Ovary (tissue), 9 donors: ENCODE measurements around the gene URM1. TPM values are rescaled to one million over a fixed set of nuclear protein-coding genes. Genes with fewer than 3 reads are reported as not detected.

ENCODE experiments used
- DNase-seq, 5 donors: peaks; one replicate each; pipeline ENCODE4 v3.0.0-alpha.2; 2019 to 2020
- H3K27ac ChIP-seq, 2 donors: fragments of 200-600 bp; one replicate each; pipeline versions ENCODE4 v1.5.1 to v1.8.0; 2019 to 2022
- H3K27me3 ChIP-seq: fragments of 200-600 bp; one replicate; pipeline ENCODE4 v1.8.0; 2022
- H3K36me3 ChIP-seq: fragments of 200-600 bp; sonication (generic); one replicate; pipeline ENCODE4 v1.5.1; 2019
- H3K4me1 ChIP-seq: one replicate; pipeline ENCODE4 v1.8.1; 2013; ENCODE audit warnings: mild to moderate bottlenecking, moderate library complexity; ENCODE audit not compliant: insufficient read depth
- H3K4me3 ChIP-seq: fragments of 200-600 bp; sonication (generic); one replicate; pipeline ENCODE4 v1.5.1; 2017
- H3K9me3 ChIP-seq, 2 donors: fragments of 200-600 bp in 1 of 2; sonication (generic) in 1 of 2; one replicate each; pipeline versions ENCODE4 v1.5.1 to v1.8.1; 2013 to 2019; ENCODE audit warnings: mild to moderate bottlenecking in 1 of 2, moderate library complexity in 1 of 2
- CTCF ChIP-seq, 3 donors: fragments of 450-650 bp in 2 of 3; fragments of 200-600 bp in 1 of 3; IDR thresholded peaks; one replicate each; pipeline versions ENCODE4 v1.5.1 to v1.8.0; 2016 to 2022; ENCODE audit warnings: antibody characterized with exemption in 3 of 3, mild to moderate bottlenecking in 1 of 3
- EP300 ChIP-seq: sonication (generic); formaldehyde crosslinking; IDR thresholded peaks from one replicate; pipeline ENCODE4 v1.6.1; 2017; ENCODE audit warnings: antibody characterized with exemption
- POLR2A ChIP-seq: fragments of 450-650 bp; IDR thresholded peaks from one replicate; pipeline ENCODE4 v1.6.1; 2017; ENCODE audit warnings: antibody characterized with exemption, mild to moderate bottlenecking, moderate library complexity
- WGBS, 3 donors: extraction: QIAGEN DNeasy Blood & Tissue Kit in 1 of 3; methylation state at CpG; one replicate each; pipeline versions ENCODE4 v1.1.5 to v1.1.7; 2013 to 2017; 5-methylcytosine and 5-hydroxymethylcytosine counted together
- intact Hi-C, 4 donors: fragments of 100-400 bp; cut with DNase I; formaldehyde crosslinking; loops; one replicate each; pipeline versions ENCODE4 v1.11.0 to v1.15.1; 2022 to 2023
- polyA plus RNA-seq, 2 donors: library from polyadenylated mRNA; stranded (reverse); fragments of 200-250 nt in 1 of 2; fragments of 350-450 nt in 1 of 2; fragmentation: Illumina TruSeq in 1 of 2; extraction: RNeasy Lipid Tissue Mini Kit (QIAGEN cat#74804) in 1 of 2; gene quantifications; one replicate each; pipeline ENCODE4 v1.2.3, GENCODE V29; 2013 to 2014
- total RNA-seq, 7 donors: library from RNA; depleted of rRNA in 2 of 7; stranded (reverse); fragments of >200 nt in 2 of 7; fragmentation: NEBNext Ultra II Directional in 3 of 7; extraction: Animal tissue kit (Norgen Biotek cat#: 25700) in 3 of 7; gene quantifications; one replicate each; pipeline versions ENCODE4 v1.1.0 to v1.2.4, GENCODE V29; 2016 to 2023
- donor health status: DM: no; HTN: no; CAD: no; lungs with moderate emphysema.
- donor health status: DM: no; HTN: no; CAD: no.
- donor health status: Bipolar disorder and iron deficiency.
- donor health status: DM: yes; HTN: yes; CAD: no.
- donor health status: DM: no; HTN: no; CAD: no.
- donor health status: DM: yes; HTN: yes; CAD: no.

URM1 gene
- total and polyA plus RNA-seq, 9 donors = 20.5 to 51.4 (median 36.0) TPM

GRCh38 chr9:128361296-128361985 lies 9.7 kb upstream of the URM1 start:
- intact Hi-C loops = loop anchor here in 2 of 4 donors (5.0 to 10.0 kb wide), 2 partner anchors 53 to 191 kb away; partner anchors contain the start of gene SPTAN1 (in 1 of the 2)
- H3K4me3 ChIP-seq = no peak overlapping the region

GRCh38 chr9:128361986-128362646 lies 9.1 kb upstream of the URM1 start:
- intact Hi-C loops = loop anchor here in 2 of 4 donors (5.0 to 10.0 kb wide), 2 partner anchors 53 to 190 kb away; partner anchors contain the start of gene SPTAN1 (in 1 of the 2)
- Histone ChIP-seq H3K36me3 (no peaks in the 10 kb centered on the region), H3K4me1 (peaks cover 5% of the 10 kb centered on the region), H3K27me3 (no peaks in the 10 kb centered on the region), H3K9me3 (no peaks in the 10 kb centered on the region), H3K4me3 (peak overlapping the region; percentile 19), H3K27ac (peak overlapping the region in 1 of 2 donors; percentile 27)
- WGBS, 3 donors = 6 to 10% (median 8%) methylated on average over 20 of the region's 20 CpGs
- peak; percentile 84 to 90 (median 86) for DNase-seq
- TF ChIP-seq CTCF (IDR thresholded peaks at IDR 0.05) (peak in 2 of 3 donors; percentile 68 to 92), POLR2A (peak; percentile 15), EP300 (no peak)

More at GRCh38 chr9:128361296-128361985, 9.7 kb upstream of the URM1 start:
- Histone ChIP-seq H3K27ac (peak overlapping the region in 1 of 2 donors; percentile 27), H3K36me3 (no peaks in the 10 kb centered on the region), H3K4me1 (peaks cover 5% of the 10 kb centered on the region), H3K9me3 (no peaks in the 10 kb centered on the region), H3K27me3 (no peaks in the 10 kb centered on the region)
- WGBS, 3 donors = 43 to 52% (median 48%) methylated on average over 14 of the region's 14 CpGs
- no peak for DNase-seq
- TF ChIP-seq CTCF (IDR thresholded peaks at IDR 0.05) (no peak), EP300 (no peak), POLR2A (no peak)

GRCh38 chr9:128362774-128363173 lies 8.4 kb upstream of the URM1 start:
- Histone ChIP-seq H3K9me3 (no peaks in the 10 kb centered on the region), H3K27ac (peak overlapping the region in 1 of 2 donors; percentile 27), H3K4me3 (no peak overlapping the region), H3K36me3 (no peaks in the 10 kb centered on the region), H3K27me3 (no peaks in the 10 kb centered on the region), H3K4me1 (peaks cover 5% of the 10 kb centered on the region)
- intact Hi-C loops = loop anchor here in 2 of 4 donors (5.0 to 10.0 kb wide), 2 partner anchors 52 to 190 kb away; partner anchors contain the start of gene SPTAN1 (in 1 of the 2)
- DNase-seq = no peak
- no peak for TF ChIP-seq CTCF (IDR thresholded peaks at IDR 0.05)
- TF ChIP-seq POLR2A = no peak
- no peak for TF ChIP-seq EP300
- 67 to 83% (median 75%) methylated on average over 3 of the region's 3 CpGs for WGBS, 3 donors

GRCh38 chr9:128365525-128365924 lies 5.6 kb upstream of the URM1 start:
- H3K27me3 ChIP-seq = no peaks in the 10 kb centered on the region
- H3K4me1 ChIP-seq = peaks cover 5% of the 10 kb centered on the region
- DNase-seq = no peak
- H3K4me3 ChIP-seq = no peak overlapping the region
- 86 to 93% (median 89%) methylated on average over 4 of the region's 4 CpGs for WGBS, 3 donors
- TF ChIP-seq CTCF (IDR thresholded peaks at IDR 0.05) (no peak), POLR2A (no peak), EP300 (no peak)
- H3K9me3 ChIP-seq = no peaks in the 10 kb centered on the region
- no peak overlapping the region for H3K27ac ChIP-seq
- H3K36me3 ChIP-seq = no peaks in the 10 kb centered on the region
- intact Hi-C loops = loop anchor here in 1 of 4 donors (10.0 kb wide), 1 partner anchor 49 kb away; no protein-coding TSS in a partner anchor
